ENCODE results near the gene LRMDA.

DNA sequence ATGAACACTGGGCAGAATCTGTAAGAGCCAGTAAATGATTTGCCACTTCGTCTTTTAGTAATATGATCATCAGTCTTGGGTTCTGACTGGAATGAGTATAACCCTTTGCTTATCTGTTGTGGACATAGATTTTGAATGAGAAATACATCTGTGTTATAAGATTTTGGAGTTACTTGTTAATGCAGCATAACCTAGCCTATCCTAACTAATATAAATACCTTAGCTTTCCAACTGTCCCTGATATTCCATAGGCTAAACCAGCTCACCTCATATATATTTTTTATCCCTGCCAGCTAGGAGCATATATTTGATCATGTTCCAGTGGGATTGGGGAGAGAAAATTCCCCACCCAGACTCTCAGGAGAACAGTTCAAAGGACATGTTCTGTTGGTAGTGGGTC, 15.1 kb downstream of the LRMDA start:
- TF ChIP-seq, protein P1, sequence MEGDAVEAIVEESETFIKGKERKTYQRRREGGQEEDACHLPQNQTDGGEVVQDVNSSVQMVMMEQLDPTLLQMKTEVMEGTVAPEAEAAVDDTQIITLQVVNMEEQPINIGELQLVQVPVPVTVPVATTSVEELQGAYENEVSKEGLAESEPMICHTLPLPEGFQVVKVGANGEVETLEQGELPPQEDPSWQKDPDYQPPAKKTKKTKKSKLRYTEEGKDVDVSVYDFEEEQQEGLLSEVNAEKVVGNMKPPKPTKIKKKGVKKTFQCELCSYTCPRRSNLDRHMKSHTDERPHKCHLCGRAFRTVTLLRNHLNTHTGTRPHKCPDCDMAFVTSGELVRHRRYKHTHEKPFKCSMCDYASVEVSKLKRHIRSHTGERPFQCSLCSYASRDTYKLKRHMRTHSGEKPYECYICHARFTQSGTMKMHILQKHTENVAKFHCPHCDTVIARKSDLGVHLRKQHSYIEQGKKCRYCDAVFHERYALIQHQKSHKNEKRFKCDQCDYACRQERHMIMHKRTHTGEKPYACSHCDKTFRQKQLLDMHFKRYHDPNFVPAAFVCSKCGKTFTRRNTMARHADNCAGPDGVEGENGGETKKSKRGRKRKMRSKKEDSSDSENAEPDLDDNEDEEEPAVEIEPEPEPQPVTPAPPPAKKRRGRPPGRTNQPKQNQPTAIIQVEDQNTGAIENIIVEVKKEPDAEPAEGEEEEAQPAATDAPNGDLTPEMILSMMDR (IDR thresholded peaks at IDR 0.05), result no peak
- TF ChIP-seq POLR2A (IDR thresholded peaks at IDR 0.05), result no peak

Measured in body of pancreas (tissue), 4 donors.